Liver (tissue), 3 donors: Measurements from ENCODE around the gene SYCP2.
"Not testable (repeated sequence)": the region's sequence is repeated elsewhere in the genome, so short reads cannot be mapped to it uniquely, and the experiment has no call there.

ENCODE experiments used
- FOXA2 ChIP-seq: IDR thresholded peaks from 2 replicates; pipeline ENCODE4 v1.6.1; 2016; ENCODE audit warnings: antibody characterized with exemption
- GABPA ChIP-seq, 2 donors: IDR thresholded peaks in 1 of 2; conservative IDR thresholded peaks in 1 of 2; 2 replicates each; pipeline ENCODE4 v1.6.1; 2016; ENCODE audit warnings: antibody characterized with exemption in 2 of 2, mild to moderate bottlenecking in 1 of 2, moderate library complexity in 1 of 2
- NR2F2 ChIP-seq: IDR thresholded peaks from 2 replicates; pipeline ENCODE4 v1.6.1; 2016; ENCODE audit warnings: antibody characterized with exemption
- RAD21 ChIP-seq, 2 donors: IDR thresholded peaks; 2 replicates each; pipeline ENCODE4 v1.6.1; 2016; ENCODE audit warnings: antibody characterized with exemption in 2 of 2, mild to moderate bottlenecking in 2 of 2
- SP1 ChIP-seq: IDR thresholded peaks from 2 replicates; pipeline ENCODE4 v1.6.1; 2018; ENCODE audit warnings: antibody characterized with exemption, mild to moderate bottlenecking
- YY1 ChIP-seq: IDR thresholded peaks from 2 replicates; pipeline ENCODE4 v1.6.1; 2016; ENCODE audit warnings: antibody characterized with exemption, mild to moderate bottlenecking
- TF ChIP-seq, protein P1 (sequence below): fragments of 150-350 bp; IDR thresholded peaks from 2 replicates; pipeline ENCODE4 v1.5.1; 2017; ENCODE audit warnings: improper control_type of control experiment, low read depth, low read length; ENCODE audit not compliant: missing input control
- TF ChIP-seq, protein P2 (sequence below): IDR thresholded peaks from 2 replicates; pipeline ENCODE4 v1.6.1; 2016; ENCODE audit warnings: antibody characterized with exemption, mild to moderate bottlenecking
- TF ChIP-seq, protein P3 (sequence below): IDR thresholded peaks from 2 replicates; pipeline ENCODE4 v1.6.1; 2016; ENCODE audit warnings: antibody characterized with exemption
- TF ChIP-seq, protein P4 (sequence below): IDR thresholded peaks from 2 replicates; pipeline ENCODE4 v1.6.1; 2016; ENCODE audit warnings: antibody characterized with exemption
- TF ChIP-seq, protein P5 (sequence below): IDR thresholded peaks from 2 replicates; pipeline ENCODE4 v1.6.1; 2016; ENCODE audit warnings: antibody characterized with exemption
- donor health status: healthy.
- donor health status: healthy.

DNA sequence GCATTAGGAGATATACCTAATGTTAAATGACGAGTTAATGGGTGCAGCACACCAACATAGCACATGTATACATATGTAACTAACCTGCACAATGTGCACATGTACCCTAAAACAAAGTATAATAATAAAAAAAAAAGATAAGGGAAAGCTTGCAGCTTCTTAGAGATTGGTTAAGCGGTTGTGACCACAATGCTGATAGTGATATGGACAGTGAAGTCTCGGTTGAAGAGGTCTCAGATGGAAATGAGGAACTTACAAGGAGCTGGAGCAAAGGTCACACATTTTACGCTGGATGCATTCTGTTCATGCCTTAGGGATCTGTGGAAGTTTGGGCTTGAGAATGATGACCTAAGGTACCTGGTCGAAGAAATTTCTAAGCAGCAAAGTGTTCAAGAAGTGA is 76.5 kb downstream of the SYCP2 start:
- TF ChIP-seq, protein P1, sequence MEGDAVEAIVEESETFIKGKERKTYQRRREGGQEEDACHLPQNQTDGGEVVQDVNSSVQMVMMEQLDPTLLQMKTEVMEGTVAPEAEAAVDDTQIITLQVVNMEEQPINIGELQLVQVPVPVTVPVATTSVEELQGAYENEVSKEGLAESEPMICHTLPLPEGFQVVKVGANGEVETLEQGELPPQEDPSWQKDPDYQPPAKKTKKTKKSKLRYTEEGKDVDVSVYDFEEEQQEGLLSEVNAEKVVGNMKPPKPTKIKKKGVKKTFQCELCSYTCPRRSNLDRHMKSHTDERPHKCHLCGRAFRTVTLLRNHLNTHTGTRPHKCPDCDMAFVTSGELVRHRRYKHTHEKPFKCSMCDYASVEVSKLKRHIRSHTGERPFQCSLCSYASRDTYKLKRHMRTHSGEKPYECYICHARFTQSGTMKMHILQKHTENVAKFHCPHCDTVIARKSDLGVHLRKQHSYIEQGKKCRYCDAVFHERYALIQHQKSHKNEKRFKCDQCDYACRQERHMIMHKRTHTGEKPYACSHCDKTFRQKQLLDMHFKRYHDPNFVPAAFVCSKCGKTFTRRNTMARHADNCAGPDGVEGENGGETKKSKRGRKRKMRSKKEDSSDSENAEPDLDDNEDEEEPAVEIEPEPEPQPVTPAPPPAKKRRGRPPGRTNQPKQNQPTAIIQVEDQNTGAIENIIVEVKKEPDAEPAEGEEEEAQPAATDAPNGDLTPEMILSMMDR: not testable (repeated sequence)
- TF ChIP-seq RAD21 (IDR thresholded peaks at IDR 0.05); SP1; YY1; GABPA (IDR thresholded peaks at IDR 0.05 in 1 of 2, conservative IDR thresholded peaks at IDR 0.05 in 1 of 2); NR2F2; FOXA2: not testable (repeated sequence)
- TF ChIP-seq, protein P2, sequence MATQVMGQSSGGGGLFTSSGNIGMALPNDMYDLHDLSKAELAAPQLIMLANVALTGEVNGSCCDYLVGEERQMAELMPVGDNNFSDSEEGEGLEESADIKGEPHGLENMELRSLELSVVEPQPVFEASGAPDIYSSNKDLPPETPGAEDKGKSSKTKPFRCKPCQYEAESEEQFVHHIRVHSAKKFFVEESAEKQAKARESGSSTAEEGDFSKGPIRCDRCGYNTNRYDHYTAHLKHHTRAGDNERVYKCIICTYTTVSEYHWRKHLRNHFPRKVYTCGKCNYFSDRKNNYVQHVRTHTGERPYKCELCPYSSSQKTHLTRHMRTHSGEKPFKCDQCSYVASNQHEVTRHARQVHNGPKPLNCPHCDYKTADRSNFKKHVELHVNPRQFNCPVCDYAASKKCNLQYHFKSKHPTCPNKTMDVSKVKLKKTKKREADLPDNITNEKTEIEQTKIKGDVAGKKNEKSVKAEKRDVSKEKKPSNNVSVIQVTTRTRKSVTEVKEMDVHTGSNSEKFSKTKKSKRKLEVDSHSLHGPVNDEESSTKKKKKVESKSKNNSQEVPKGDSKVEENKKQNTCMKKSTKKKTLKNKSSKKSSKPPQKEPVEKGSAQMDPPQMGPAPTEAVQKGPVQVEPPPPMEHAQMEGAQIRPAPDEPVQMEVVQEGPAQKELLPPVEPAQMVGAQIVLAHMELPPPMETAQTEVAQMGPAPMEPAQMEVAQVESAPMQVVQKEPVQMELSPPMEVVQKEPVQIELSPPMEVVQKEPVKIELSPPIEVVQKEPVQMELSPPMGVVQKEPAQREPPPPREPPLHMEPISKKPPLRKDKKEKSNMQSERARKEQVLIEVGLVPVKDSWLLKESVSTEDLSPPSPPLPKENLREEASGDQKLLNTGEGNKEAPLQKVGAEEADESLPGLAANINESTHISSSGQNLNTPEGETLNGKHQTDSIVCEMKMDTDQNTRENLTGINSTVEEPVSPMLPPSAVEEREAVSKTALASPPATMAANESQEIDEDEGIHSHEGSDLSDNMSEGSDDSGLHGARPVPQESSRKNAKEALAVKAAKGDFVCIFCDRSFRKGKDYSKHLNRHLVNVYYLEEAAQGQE: not testable (repeated sequence)
- TF ChIP-seq, protein P3, sequence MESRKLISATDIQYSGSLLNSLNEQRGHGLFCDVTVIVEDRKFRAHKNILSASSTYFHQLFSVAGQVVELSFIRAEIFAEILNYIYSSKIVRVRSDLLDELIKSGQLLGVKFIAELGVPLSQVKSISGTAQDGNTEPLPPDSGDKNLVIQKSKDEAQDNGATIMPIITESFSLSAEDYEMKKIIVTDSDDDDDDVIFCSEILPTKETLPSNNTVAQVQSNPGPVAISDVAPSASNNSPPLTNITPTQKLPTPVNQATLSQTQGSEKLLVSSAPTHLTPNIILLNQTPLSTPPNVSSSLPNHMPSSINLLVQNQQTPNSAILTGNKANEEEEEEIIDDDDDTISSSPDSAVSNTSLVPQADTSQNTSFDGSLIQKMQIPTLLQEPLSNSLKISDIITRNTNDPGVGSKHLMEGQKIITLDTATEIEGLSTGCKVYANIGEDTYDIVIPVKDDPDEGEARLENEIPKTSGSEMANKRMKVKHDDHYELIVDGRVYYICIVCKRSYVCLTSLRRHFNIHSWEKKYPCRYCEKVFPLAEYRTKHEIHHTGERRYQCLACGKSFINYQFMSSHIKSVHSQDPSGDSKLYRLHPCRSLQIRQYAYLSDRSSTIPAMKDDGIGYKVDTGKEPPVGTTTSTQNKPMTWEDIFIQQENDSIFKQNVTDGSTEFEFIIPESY: not testable (repeated sequence)
- TF ChIP-seq, protein P4, sequence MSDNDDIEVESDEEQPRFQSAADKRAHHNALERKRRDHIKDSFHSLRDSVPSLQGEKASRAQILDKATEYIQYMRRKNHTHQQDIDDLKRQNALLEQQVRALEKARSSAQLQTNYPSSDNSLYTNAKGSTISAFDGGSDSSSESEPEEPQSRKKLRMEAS: not testable (repeated sequence)
- TF ChIP-seq, protein P5, sequence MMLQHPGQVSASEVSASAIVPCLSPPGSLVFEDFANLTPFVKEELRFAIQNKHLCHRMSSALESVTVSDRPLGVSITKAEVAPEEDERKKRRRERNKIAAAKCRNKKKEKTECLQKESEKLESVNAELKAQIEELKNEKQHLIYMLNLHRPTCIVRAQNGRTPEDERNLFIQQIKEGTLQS: not testable (repeated sequence)
